Hepatocyte (in vitro differentiated cells): ENCODE measurements around the gene IGIP.

Experiments used
- CTCF ChIP-seq: fragments of 200-600 bp; sonication (generic); IDR thresholded peaks from 2 replicates; pipeline ENCODE4 v1.5.1; 2016; ENCODE audit warnings: antibody characterized with exemption, mild to moderate bottlenecking; ENCODE audit not compliant: poor library complexity
- EZH2 ChIP-seq: fragments of 200-600 bp; sonication (generic); IDR thresholded peaks from 2 replicates; pipeline ENCODE4 v1.6.1; 2016; ENCODE audit warnings: antibody characterized with exemption, mild to moderate bottlenecking, borderline replicate concordance

- no peak for TF ChIP-seq CTCF
- TF ChIP-seq EZH2: no peak
These were observed 14.7 kb downstream of the IGIP start for GRCh38 chr5:140140435-140140834.
